ENCODE results near the gene CERS5.

The CERS5 gene

DNA sequence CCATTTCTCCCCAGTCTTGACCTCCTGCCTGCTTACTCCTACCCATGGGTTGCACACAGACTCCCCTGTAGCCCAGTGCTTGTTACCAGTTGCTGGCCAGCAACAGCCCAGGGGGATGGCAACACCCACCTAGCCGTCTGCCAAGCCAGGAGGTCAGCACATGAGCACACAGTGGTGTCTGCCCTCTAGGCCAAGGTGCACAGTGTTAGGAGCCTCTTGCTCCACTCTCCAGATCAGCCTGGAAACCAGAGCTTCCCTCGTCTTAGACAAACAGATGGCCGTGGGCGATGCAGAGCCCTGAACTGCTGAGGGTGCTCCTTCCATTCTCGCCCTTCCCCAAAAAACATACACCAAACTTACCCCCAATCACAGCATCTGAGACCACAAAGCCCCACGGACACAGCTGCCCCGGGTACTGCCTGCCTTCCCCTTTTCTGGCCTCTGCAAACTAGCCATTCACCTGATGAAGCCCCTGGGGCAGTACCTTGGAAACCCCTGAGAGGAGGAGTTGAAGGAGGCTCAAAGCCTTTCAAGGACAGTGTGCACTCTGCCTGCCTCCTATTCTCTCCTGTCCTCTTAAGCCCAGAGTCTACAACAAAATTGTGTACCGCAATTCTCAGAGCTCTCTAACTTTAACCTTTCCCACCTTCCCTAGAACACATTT lies 64.4 kb downstream of the CERS5 start:
- no peaks in the 10 kb centered on the region for H3K36me3 ChIP-seq (ENCODE audit: low read length)
- H4K20me1 ChIP-seq (ENCODE audit: low read depth, low read length), result no peaks in the 10 kb centered on the region
- no peak overlapping the region for H3K27ac ChIP-seq (ENCODE audit: low read depth, low read length)
- H3F3A ChIP-seq (ENCODE audit: insufficient read depth), result no peaks in the 10 kb centered on the region
- no peak overlapping the region for H3K4me3 ChIP-seq (ENCODE audit: insufficient read depth, low read length, poor library complexity, severe bottlenecking)
- TF ChIP-seq, protein P1, sequence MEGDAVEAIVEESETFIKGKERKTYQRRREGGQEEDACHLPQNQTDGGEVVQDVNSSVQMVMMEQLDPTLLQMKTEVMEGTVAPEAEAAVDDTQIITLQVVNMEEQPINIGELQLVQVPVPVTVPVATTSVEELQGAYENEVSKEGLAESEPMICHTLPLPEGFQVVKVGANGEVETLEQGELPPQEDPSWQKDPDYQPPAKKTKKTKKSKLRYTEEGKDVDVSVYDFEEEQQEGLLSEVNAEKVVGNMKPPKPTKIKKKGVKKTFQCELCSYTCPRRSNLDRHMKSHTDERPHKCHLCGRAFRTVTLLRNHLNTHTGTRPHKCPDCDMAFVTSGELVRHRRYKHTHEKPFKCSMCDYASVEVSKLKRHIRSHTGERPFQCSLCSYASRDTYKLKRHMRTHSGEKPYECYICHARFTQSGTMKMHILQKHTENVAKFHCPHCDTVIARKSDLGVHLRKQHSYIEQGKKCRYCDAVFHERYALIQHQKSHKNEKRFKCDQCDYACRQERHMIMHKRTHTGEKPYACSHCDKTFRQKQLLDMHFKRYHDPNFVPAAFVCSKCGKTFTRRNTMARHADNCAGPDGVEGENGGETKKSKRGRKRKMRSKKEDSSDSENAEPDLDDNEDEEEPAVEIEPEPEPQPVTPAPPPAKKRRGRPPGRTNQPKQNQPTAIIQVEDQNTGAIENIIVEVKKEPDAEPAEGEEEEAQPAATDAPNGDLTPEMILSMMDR (IDR thresholded peaks at IDR 0.05; ENCODE audit: insufficient read depth, low read length, poor library complexity, severe bottlenecking), result no peak
- TF ChIP-seq EZH2phosphoT487 (conservative IDR thresholded peaks at IDR 0.05; ENCODE audit: low read length), result no peak
- no peaks in the 10 kb centered on the region for H3K9me2 ChIP-seq (replicated peaks; ENCODE audit: insufficient read depth, low read length)
- no peak overlapping the region for H3K4me2 ChIP-seq (ENCODE audit: low read depth, low read length, poor library complexity, severe bottlenecking)
- H3K79me2 ChIP-seq (ENCODE audit: insufficient read depth, low read length), result no peaks in the 10 kb centered on the region
- H3K27me3 ChIP-seq (ENCODE audit: low read length), result no peaks in the 10 kb centered on the region
- no peak overlapping the region for H2AFZ ChIP-seq (ENCODE audit: low read depth, low read length, severe bottlenecking)
- no peak overlapping the region for H3K9ac ChIP-seq (ENCODE audit: low read length)
- H3K9me3 ChIP-seq (ENCODE audit: insufficient read depth, low read length), result no peaks in the 10 kb centered on the region

DNA sequence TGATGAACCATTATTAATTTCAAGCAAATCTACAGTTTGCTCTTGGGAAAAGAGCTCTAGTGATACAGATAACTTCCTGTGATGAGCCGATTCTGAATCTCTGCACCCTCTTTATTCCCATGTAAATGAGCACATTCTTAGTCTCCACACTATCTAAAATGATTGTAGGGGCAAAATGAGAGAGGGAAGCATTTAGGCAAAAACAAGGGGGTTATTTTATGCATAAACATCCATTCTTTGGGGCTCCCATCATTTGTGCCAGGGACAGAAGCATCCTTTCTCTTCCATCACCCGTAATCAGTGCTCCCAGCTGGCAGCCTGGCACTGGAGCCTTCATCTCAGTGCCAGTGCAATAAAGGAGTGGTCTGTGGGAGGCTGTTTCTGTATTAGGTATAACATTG lies 65.0 kb downstream of the CERS5 start:
- no peak overlapping the region for H3K4me2 ChIP-seq (ENCODE audit: low read depth, low read length, poor library complexity, severe bottlenecking)
- H3K9ac ChIP-seq (ENCODE audit: low read length), result no peak overlapping the region
- no peak overlapping the region for H3K4me3 ChIP-seq (ENCODE audit: insufficient read depth, low read length, poor library complexity, severe bottlenecking)
- no peak overlapping the region for H3K27ac ChIP-seq (ENCODE audit: low read depth, low read length)
- TF ChIP-seq, protein P1 (IDR thresholded peaks at IDR 0.05; ENCODE audit: insufficient read depth, low read length, poor library complexity, severe bottlenecking), result no peak
- TF ChIP-seq EZH2phosphoT487 (conservative IDR thresholded peaks at IDR 0.05; ENCODE audit: low read length), result no peak
- no peaks in the 10 kb centered on the region for H3K9me2 ChIP-seq (replicated peaks; ENCODE audit: insufficient read depth, low read length)
- H3F3A ChIP-seq (ENCODE audit: insufficient read depth), result no peaks in the 10 kb centered on the region
- no peaks in the 10 kb centered on the region for H3K27me3 ChIP-seq (ENCODE audit: low read length)
- no peaks in the 10 kb centered on the region for H3K36me3 ChIP-seq (ENCODE audit: low read length)
- no peaks in the 10 kb centered on the region for H3K79me2 ChIP-seq (ENCODE audit: insufficient read depth, low read length)
- no peaks in the 10 kb centered on the region for H4K20me1 ChIP-seq (ENCODE audit: low read depth, low read length)
- H2AFZ ChIP-seq (ENCODE audit: low read depth, low read length, severe bottlenecking), result no peak overlapping the region
- H3K9me3 ChIP-seq (ENCODE audit: insufficient read depth, low read length), result no peaks in the 10 kb centered on the region

DNA sequence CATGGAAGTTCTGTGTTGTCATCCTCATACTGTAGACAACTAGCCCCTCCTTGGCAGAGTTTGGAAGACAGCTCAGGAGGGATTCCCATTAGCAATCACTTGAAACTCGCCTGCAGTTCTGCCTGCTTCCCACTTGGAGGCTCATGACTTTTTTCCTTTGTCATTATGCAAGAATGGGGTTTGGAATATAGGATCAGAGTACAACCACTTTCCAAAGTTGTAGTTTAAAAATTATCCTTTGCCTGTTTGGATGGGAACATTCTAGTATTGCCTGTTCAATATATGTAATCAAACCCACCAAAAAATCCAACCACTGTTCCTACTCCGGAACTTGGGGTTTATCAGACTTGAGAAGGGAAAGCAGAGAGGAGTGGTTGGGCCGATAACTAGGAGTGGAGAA lies 65.5 kb downstream of the CERS5 start:
- no peaks in the 10 kb centered on the region for H3K9me2 ChIP-seq (replicated peaks; ENCODE audit: insufficient read depth, low read length)
- H4K20me1 ChIP-seq (ENCODE audit: low read depth, low read length), result no peaks in the 10 kb centered on the region
- H3F3A ChIP-seq (ENCODE audit: insufficient read depth), result no peaks in the 10 kb centered on the region
- H2AFZ ChIP-seq (ENCODE audit: low read depth, low read length, severe bottlenecking), result no peak overlapping the region
- no peak overlapping the region for H3K4me3 ChIP-seq (ENCODE audit: insufficient read depth, low read length, poor library complexity, severe bottlenecking)
- no peaks in the 10 kb centered on the region for H3K9me3 ChIP-seq (ENCODE audit: insufficient read depth, low read length)
- H3K27me3 ChIP-seq (ENCODE audit: low read length), result no peaks in the 10 kb centered on the region
- no peak for TF ChIP-seq EZH2phosphoT487 (conservative IDR thresholded peaks at IDR 0.05; ENCODE audit: low read length)
- TF ChIP-seq, protein P1 (IDR thresholded peaks at IDR 0.05; ENCODE audit: insufficient read depth, low read length, poor library complexity, severe bottlenecking), result no peak
- no peak overlapping the region for H3K4me2 ChIP-seq (ENCODE audit: low read depth, low read length, poor library complexity, severe bottlenecking)
- no peak overlapping the region for H3K27ac ChIP-seq (ENCODE audit: low read depth, low read length)
- no peak overlapping the region for H3K9ac ChIP-seq (ENCODE audit: low read length)
- H3K79me2 ChIP-seq (ENCODE audit: insufficient read depth, low read length), result no peaks in the 10 kb centered on the region
- peaks cover 3% of the 10 kb centered on the region; the same call in 1 of the 2 replicates for H3K36me3 ChIP-seq (ENCODE audit: low read length)

Measured in SU-DHL-6 (cell line).